C4-2B (cell line): ENCODE measurements around the gene MTX2.
"Not testable (repeated sequence)": the region's sequence is repeated elsewhere in the genome, so short reads cannot be mapped to it uniquely, and the experiment has no call there.

Source experiments
- H3K27ac ChIP-seq: fragments of 450-650 bp; 2 replicates; pipeline ENCODE4 v1.5.1; 2017
- ZFX ChIP-seq: fragments of 450-650 bp; IDR thresholded peaks from 2 replicates; pipeline ENCODE4 v1.6.1; 2017
- TF ChIP-seq, protein P1 (sequence below): fragments of 450-650 bp; conservative IDR thresholded peaks from 2 replicates; pipeline ENCODE4 v1.5.1; 2017; ENCODE audit warnings: mild to moderate bottlenecking

Gene MTX2

DNA sequence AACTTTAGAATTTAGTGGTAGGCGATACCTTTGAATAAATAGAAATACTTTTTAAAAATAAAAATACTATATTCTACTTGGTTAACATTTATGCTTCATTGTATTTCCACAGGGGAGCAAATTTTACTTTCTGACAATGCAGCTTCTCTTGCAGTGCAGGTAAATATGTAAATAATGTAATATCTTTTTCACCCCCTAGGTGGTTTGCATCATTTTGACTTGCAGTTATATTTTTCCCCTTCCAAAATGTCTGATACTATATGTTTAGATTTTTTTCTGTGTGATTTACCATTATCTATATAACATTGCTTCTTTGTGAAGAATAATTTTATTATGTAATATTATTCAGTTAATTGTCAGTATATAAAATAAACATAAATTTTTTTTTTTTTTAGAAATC, 28.5 kb downstream of the MTX2 start:
- no peak for TF ChIP-seq ZFX
- TF ChIP-seq, protein P1, sequence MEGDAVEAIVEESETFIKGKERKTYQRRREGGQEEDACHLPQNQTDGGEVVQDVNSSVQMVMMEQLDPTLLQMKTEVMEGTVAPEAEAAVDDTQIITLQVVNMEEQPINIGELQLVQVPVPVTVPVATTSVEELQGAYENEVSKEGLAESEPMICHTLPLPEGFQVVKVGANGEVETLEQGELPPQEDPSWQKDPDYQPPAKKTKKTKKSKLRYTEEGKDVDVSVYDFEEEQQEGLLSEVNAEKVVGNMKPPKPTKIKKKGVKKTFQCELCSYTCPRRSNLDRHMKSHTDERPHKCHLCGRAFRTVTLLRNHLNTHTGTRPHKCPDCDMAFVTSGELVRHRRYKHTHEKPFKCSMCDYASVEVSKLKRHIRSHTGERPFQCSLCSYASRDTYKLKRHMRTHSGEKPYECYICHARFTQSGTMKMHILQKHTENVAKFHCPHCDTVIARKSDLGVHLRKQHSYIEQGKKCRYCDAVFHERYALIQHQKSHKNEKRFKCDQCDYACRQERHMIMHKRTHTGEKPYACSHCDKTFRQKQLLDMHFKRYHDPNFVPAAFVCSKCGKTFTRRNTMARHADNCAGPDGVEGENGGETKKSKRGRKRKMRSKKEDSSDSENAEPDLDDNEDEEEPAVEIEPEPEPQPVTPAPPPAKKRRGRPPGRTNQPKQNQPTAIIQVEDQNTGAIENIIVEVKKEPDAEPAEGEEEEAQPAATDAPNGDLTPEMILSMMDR, result 0 out of 2 replicates have a peak, but pooled peaks have one; percentile 10

DNA sequence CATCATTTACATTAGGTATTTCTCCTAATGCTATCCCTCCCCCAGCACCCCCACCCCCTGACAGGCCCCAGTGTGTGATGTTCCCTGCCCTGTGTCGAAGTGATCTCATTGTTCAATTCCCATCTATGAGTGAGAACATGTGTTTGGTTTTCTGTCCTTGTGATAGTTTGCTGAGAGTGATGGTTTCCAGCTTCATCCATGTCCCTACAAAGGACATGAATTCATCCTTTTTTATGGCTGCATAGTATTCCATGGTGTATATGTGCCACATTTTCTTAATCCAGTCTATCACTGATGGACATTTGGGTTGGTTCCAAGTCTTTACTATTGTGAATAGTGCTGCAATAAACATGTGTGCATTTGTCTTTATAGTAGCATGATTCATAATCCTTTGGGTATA, 36.8 kb downstream of the MTX2 start:
- H3K27ac ChIP-seq, result not testable (repeated sequence)

More for the DNA sequence above, 28.5 kb downstream of the MTX2 start:
- no peak overlapping the region for H3K27ac ChIP-seq

GRCh38 chr2:176317199-176317598, 48.0 kb downstream of the MTX2 start:
- TF ChIP-seq ZFX, result no peak
- TF ChIP-seq, protein P1, result no peak
- H3K27ac ChIP-seq, result no peak overlapping the region

- TF ChIP-seq, protein P1, result no peak
- no peak for TF ChIP-seq ZFX
- H3K27ac ChIP-seq, result no peak overlapping the region
These were observed 48.4 kb downstream of the MTX2 start for GRCh38 chr2:176317623-176318065.

- H3K27ac ChIP-seq, result no peak overlapping the region
- TF ChIP-seq ZFX, result no peak
- TF ChIP-seq, protein P1, result no peak
These were observed 52.7 kb downstream of the MTX2 start for GRCh38 chr2:176321916-176322315.

DNA sequence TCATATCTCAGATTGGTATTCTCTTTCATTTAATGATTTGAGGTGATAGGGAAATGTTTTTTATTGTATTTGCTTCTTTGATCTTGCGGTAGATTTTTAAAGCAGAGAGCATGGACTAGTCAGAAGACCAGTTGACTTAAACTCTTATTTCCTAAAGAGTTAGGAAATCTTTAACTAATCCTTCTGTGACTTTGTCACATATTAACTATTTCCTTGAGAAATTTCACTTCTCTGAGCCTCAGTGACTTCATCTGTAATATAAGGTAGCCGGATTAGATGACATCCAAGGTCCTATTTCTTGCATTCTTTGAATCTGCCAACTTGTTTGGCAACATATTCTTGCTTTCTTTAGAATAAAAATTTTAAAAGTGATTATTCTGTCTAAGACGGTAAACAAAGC, 55.6 kb downstream of the MTX2 start:
- TF ChIP-seq, protein P1, result no peak
- TF ChIP-seq ZFX, result no peak
- H3K27ac ChIP-seq, result no peak overlapping the region

- H3K27ac ChIP-seq, result no peak overlapping the region
- TF ChIP-seq, protein P1, result no peak
- TF ChIP-seq ZFX, result no peak
These were observed 56.5 kb downstream of the MTX2 start for GRCh38 chr2:176325732-176326131.

GRCh38 chr2:176328149-176328548, 58.9 kb downstream of the MTX2 start:
- H3K27ac ChIP-seq, result no peak overlapping the region
- no peak for TF ChIP-seq ZFX
- TF ChIP-seq, protein P1, result no peak
